ENCODE results near the gene RUNX2.

The RUNX2 gene

GRCh38 chr6:45351667-45352066, 23.5 kb downstream of the RUNX2 start:
- no peak for DNase-seq

DNA sequence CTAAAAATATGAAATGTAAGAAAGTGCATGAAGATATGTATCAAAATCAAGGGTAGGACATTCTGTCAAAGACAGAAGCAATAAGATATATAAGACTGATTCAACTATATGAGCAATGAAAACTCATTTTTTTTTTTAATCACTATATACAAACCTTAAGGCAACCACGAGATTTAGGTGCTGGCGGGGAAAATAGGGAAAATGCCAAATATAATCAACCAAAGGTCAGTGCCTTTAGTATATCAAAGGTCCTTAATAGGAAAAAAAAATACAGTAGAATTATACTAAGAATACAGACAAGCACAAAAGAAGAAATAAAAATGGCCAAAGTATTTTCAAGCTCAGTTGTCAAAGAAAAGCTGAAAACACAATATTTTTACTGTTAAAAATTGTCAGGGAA, 25.5 kb downstream of the RUNX2 start:
- no peak for DNase-seq

- DNase-seq: no peak
Observed at GRCh38 chr6:45364466-45364865, 36.3 kb downstream of the RUNX2 start.

GRCh38 chr6:45365036-45365435, 36.9 kb downstream of the RUNX2 start:
- DNase-seq: no peak

GRCh38 chr6:45366534-45366933, 38.4 kb downstream of the RUNX2 start:
- DNase-seq: no peak

DNA sequence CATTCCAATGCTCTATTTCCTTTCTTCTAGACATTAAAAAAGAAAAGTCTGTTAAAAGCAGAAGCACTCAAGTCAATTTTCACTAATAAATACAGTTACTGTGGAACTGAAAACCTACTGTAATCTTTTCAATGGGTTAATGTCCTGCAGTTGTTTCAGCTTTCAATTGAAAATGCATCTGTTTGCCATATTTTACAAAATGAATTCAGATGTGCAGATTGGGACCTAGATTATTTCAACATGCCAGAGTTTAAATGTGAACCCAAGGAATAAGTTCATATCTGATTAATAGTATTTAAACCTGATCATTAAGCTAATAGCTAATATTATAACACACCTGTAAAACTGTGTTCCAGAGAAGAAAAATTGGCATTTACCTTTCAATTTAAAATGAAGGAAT, 39.9 kb downstream of the RUNX2 start:
- no peak for DNase-seq

GRCh38 chr6:45369870-45370269, 41.7 kb downstream of the RUNX2 start:
- no peak for DNase-seq

GRCh38 chr6:45371924-45372573, 43.9 kb downstream of the RUNX2 start:
- no peak for DNase-seq

DNA sequence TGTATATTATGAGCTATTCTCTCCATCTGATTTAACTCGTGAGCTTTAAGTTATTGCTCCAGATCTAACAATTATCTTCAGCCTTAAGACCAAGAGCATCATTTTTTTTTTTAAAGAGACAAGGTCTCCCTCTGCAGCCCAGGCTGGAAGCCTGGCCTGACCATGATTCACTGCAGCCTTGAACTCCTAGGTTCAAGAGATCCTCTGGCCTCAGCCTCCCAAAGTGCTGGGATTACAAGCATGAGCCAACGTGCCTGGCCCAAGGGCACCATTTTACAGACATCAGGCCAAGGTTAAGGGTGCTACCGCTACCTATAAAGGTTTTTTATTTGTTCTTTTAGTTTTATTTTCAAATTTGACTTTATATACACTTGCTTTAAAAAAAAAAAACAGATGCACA, 47.3 kb downstream of the RUNX2 start:
- no peak for DNase-seq

DNA sequence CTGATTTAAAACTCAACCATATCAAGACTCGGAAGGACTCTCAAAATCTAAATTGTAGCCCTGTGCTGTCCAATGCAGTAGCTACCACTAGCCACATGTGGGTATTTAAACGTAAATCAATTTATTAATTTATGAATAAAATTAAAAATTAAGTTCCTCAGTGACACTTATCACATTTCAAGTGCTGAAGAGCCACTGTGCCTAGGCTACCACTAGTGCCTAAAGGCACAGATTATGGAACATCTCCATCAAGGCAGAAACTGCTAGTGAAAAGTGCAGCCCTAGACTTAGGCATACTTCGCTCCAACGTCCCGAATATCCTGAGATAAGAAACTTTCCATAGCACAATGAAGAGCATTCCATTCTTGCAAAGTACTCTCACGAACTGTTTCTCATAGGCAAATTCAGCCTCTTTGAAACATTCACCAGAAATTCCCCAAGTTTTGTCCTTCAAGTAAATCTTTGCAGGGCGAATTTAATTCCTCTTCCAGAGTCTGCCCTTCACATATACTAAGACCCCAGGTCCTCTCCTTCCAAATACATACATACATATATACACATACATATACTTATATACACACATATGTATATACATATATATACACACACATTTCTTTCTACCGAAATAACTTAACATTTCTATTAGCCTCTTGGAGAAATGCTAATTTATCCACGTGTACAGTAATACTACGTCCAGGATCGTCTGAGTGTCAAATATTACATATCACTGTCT, 48.3 kb downstream of the RUNX2 start:
- no peak for DNase-seq

GRCh38 chr6:45377043-45377553, 49.0 kb downstream of the RUNX2 start:
- no peak for DNase-seq

DNA sequence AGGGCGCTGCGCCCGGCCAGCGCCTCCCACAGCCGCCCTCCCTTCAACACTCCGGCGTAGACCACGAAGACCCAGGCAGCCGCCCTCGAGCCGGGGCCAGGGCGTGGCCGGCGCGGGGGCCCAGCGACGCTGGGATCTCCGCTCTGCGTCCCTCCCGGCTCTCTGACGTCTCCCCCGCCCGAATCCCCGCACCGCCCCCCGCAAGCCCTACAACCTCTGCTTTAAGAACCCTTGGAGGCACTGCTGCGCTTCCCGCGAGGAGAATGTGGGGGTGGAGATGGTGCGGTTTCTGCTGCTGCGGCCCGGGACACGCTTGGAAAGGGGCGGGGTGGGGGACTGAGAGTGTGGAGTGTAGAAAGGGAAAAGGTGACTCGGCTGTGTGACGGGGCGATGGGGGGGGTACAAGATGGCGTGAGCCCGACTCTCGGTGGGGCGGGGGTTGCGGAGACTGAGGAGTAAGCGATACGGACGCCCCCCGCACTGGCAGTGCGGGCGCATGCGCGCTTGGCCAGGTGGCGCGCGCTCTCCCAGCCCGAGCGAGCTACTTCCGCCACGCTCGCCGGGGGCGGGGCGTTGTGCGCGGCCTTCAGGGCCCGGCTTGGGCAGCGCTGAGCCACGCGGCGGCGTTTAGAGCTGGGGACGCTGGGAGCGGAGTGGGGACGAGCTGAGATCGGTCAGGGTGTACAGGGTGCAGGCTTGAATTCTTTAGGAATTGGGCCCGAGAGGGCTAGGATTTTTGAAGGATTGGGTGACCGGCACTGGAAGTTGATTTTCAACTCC, 49.6 kb downstream of the RUNX2 start, which contains the start of gene SUPT3H:
Gene SUPT3H, minus strand, starts transcription at position 381 of the 780 bp plus-strand sequence.
- peak; percentile 92 to 94 for DNase-seq

DNA sequence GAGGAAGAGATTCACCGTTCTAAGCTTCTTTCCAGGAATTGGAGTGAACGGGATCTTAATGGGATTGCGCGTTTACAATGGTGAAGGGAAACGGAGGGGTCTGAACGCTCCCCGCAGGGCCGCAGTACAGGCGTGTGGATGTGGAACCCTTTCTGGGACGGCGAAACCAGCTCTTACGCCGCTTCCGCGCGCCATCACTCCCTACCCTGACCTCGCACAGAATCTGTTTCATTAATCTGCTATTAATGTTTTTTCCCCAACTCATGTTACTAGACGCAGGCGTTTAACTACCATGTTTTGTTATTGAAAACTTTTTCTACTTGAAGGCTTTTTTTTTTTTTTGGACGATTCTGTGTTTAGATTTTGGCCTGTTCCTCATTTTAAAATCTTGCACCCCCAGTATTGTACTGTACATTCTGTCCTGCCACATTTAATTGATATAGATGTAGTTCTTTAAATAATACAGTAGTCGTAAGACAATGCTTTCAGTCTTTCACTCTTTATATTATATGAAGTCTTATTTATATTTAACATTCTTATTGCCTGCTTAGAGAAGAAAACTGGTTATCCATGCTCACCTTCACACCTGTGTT, 50.3 kb downstream of the RUNX2 start:
- DNase-seq: no peak

DNA sequence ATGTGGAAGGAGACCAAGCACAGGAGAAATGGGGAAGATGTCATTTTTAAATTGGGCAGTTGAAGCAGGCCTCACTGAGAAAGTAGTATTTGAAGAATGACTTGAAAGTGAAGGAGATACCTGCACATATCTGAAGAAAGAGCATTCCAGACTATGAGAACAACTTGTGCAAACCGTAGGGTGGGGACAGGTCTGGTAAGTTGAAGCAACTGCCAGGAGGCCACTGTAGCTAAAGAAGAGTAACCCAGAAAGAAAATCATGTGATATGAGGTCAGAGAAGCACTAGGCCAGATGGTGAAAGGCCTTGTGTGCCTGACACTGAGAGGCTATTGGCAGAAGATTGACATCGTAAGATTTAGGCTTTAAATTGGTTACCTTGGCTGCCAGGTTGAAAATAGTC, 54.3 kb downstream of the RUNX2 start:
- DNase-seq: no peak

DNA sequence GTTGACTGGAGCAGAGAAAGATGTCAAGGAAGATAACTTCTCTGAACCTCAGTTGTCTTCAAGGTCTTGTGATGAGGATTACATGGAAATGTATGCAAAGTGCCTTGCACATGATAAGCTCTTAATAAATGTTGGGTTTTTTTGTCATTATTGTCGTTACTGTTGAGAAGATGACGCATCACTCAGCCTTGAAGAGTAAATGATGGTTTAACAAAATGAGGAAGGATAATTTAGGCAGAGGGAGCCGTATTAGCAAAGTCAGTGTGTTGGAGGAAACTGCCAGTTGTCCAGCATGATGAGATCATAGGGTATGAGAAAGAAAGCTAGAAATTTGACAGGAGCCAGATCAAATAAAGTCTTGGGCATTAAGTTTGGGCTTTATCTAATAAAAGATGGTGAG, 58.4 kb downstream of the RUNX2 start:
- no peak for DNase-seq

DNA sequence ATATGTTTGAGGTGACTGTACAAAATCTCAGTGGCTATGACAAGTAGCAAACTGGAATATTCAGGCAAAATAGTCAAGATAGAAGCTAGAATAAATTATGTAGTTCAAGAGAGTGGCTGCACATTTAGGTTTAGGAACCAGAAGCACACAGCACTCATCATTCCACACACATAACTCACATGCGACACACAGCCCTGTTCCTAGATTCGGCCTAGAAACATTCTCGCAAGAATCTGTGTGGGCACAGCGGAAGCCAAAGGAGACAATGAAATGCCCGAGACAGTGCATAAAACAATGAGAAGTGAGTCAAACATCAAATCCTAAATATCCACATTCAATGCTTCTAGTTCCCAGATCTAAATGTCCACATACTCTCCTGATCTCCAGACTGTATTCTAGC, 59.1 kb downstream of the RUNX2 start:
- DNase-seq: no peak

GRCh38 chr6:45388328-45388727, 60.2 kb downstream of the RUNX2 start:
- no peak for DNase-seq

DNA sequence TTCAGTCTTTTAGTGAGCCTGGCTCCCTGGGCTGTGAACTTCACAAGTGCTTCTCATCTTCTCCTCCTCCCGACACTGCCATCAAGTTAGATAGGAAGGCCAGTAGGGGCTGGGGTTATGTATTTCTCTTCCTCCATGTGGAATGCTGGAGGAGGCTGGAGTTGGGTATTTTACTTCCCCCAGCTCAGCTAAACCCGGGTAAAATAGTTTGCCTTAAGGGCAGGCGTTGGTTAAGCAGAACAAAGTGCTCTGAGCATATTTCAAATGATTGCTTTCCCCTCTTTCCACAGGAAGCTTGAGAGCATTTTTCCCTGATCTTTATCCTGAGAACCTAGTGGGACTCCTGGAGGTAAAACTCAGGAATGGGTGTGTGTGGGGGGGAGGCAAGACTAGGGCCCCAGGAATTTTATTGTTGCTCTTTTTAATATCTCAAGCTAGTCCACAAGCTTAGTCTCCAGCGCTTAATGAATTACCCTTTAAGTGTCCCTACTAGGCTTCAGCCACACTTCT, 66.5 kb downstream of the RUNX2 start:
- no peak for DNase-seq

DNA sequence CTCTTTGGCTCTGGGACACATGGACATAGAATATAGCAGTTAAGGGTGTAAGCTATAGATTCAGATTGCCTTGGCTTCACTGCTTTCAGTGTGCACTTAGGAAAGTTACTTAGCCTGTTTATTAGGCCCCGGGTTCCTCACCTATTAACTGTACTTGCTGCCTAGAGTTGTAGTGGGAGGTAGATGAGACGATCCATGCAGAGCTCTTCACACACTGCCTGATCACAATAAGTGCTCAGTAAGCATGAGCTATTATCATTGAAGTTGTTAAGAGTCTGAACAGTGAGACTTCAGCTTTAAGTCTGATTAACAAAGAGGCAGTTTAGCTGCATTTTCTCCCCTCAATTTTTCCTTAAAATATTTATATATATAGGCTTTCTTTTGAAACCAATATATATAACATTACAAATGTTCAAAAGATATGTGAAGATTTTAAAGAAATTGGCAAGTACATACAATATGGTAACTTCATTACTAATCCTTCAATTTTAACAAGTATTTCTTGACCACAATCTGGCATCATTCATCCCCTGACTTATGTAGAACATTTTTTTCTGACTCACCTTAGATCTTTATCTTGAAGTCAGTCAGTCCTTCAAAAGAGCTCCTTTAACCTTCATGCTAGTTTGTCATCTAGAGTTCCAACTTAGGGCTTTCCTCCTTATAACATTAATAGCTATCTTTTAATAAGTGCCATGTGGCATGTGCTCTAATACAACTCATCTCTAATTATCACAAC, 70.1 kb downstream of the RUNX2 start:
- DNase-seq: no peak

DNA sequence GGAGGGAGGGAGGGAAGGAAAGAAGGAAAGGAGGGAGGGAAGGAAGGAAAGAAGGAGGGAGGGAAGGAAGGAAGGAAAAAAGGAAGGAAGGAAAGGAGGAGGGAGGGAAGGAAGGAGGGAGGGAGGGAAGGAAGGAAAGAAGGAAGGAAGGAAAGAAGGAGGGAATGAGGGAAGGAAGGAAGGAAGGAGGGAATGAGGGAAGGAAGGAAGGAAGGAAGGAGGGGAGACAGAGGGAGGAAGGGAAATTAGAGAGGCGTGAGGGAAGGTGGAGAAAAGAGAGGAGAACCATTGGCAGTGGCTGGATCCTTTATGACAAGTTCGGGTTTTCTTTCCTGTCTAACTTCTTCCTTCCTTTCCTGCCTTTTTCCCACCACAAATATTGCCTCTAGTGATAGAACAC, 71.9 kb downstream of the RUNX2 start:
- DNase-seq: no peak

DNA sequence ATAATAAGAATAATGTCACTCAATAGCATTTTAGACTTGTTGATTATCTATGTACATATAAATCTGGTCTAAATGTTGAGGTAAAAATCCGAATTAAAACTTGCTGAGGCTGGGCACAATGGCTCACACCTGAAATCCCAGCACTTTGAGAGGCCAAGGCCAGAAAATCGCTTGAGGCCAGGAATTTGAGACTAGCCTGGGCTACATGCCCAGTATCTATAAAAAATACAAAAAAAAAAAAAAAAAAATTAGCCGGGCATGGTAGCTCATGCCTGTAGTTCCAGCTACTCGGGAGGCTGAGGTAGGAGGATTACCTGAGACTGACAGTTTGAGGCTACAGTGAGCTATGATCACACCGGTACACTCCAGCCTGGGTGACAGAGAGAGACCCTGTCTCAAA, 83.8 kb downstream of the RUNX2 start:
- no peak for DNase-seq

- no peak for DNase-seq
Observed at GRCh38 chr6:45415315-45415714, 87.2 kb downstream of the RUNX2 start.

Data from activated CD4-positive, alpha-beta T cell treated with anti-CD3 and anti-CD28 coated beads, Interleukin-2, amount 50 U/mL, for 48 hours (primary cell).